GM19463 (cell line): Measurements from ENCODE around the gene OSTC.
"Not testable (repeated sequence)": the region's sequence is repeated elsewhere in the genome, so short reads cannot be mapped to it uniquely, and the experiment has no call there.

ENCODE experiments used
- ATAC-seq: cut with Tn5 transposase; IDR thresholded peaks from one replicate; pipeline ENCODE4 v1.9.1; 2021; ENCODE audit warnings: mild to moderate bottlenecking, moderate library complexity; ENCODE audit not compliant: unreplicated experiment

Gene OSTC

GRCh38 chr4:108710578-108710977 is 60.2 kb downstream of the OSTC start:
- ATAC-seq: not testable (repeated sequence)

- ATAC-seq: no peak
These were observed 64.5 kb downstream of the OSTC start for GRCh38 chr4:108714880-108715279.

GRCh38 chr4:108716340-108716739 is 65.9 kb downstream of the OSTC start:
- ATAC-seq: no peak

- ATAC-seq: no peak
These were observed 67.0 kb downstream of the OSTC start for GRCh38 chr4:108717386-108717785.
